Inflammatory macrophage treated with lipopolysaccharide for 4 hours (primary cell): ENCODE results near the gene RADIL.

Source experiments
- DNase-seq: peaks from one replicate; pipeline ENCODE4 v3.0.0-alpha.2; 2020

Gene RADIL

DNA sequence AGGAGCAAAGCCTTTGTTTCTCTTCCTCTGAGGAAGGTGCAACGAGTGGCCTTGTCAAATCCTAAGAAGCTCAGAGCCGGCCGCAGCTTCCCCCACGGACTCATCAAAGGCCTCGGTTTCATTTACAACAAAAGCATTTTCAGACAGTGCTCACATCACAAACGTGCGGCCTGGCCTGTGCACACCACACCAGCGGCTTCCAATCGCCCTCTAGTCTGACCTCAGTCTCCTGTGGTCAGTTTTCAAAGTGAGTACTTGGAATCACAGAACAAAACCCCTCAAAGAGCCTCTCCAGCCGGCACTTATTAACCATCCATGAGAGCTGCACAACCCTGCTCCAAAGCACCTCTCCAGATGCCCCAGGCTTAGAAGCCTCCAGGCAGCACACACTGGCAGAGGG lies 3.3 kb downstream of the RADIL start:
- DNase-seq, result no peak

DNA sequence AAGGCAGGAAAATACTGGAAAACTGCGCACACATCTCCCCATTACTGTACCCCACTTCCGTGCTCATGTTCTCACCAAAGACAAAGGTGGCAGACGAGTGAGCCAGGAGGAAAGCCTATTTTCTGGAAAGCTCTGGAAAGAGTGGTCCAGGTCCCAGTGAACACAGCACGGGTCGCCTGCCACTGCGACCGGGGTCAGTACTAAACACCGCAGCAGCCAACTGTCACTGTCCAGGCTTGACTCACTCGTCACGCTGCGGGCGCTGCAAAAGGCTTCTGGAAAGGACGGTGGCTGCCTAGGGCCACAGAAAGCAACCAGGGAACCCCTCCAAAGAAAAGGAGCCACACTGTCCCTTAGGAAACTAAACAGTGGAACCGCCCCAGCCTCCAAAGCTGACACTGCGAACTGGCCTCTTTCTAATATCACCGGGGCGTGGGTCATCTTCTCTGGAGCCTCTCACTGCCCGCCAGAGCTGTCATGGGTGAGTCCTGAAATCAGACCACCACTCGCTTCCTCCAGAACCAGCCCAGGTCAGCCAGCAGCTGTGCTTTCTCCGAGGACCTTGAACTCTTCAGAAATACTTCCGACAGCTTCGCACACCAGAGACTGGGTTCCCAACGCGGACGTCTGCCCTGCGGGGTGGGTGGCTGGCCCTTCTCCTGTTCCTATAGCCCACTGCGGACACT lies 4.0 kb downstream of the RADIL start:
- no peak for DNase-seq

DNA sequence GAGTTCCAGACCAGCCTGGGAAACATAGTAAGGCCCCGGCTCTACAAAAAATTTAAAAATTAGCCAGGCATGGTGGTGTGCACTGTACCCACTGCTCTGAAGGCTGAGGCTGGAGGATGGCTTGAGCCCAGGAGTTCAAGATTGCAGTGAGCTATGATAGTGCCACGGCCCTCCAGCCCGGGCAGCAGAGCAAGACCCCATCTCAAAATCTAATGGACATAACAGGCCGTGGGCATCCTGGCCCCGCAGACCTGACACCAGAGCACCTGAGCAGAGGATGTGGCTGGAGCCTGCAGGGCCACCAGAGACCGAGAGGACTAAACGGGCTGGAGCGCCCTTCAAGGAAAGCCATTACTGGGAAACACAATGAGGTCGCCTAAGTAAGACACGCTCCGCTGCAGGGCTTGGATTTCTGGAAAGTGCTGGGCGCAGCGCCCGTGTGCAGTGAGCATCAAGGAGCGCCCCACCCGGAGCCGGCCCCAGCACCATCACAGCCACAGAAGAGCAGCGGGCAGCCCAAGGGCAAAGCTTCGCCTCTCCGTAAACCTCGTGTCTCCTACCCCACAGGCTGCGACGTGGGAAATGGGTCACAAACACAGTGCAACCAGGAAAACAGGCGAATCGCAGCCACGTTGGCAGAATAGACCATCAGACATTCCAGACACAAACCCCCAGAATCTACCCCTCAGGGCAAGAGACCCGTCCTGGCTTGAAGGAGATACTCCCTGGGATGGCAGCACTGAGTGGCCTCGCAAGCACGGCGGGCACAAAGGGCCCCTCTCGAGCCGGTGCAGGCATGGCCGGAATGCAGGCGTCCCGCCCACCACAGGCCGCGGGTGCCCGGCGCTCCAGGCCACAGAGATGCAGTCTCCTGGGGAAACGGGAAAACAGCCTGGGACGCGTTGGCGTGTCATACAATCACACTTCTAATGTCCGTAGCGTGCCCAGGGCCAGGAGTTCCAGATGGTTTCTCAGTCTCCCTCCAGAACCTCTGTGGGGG lies 4.9 kb downstream of the RADIL start:
- DNase-seq, result no peak

DNA sequence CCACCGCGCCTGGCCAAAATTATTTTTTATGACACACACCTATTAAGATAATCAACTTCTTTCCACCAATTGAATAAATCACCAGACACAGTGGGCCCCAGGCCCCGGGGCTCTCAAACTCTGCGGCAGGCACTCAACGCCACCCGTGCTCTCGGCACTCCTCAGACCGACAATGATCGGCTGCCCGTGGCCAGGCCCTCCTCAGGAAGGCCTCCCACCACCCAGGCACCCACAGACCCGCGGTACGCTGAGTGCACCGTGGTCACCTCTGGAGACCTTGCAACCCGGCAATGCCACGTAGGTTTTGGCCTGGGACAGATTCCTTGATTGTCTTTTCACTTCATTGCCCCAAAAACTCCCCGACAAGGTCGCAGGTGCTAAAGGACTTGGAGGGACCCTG lies 6.9 kb downstream of the RADIL start:
- DNase-seq, result no peak

DNA sequence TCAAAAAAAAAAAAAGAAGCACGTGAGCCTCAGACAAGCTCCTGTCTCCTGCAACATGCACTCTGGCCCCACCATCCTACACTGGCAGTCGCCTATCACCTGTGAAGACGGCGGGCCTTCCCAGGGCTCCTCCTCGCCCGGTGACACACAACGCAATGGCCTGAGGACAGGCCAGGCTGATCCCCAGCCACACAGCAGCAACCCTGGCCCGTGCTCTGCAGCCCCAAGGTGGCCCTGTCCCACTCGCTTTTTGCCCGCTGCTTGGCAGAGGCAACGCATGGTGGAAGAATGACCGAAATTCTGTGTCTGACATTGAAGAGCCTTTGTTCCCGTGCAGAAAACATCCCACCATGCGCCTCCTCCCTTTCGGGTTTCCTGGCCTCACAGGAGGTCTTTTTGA lies 8.1 kb downstream of the RADIL start:
- DNase-seq, result no peak

DNA sequence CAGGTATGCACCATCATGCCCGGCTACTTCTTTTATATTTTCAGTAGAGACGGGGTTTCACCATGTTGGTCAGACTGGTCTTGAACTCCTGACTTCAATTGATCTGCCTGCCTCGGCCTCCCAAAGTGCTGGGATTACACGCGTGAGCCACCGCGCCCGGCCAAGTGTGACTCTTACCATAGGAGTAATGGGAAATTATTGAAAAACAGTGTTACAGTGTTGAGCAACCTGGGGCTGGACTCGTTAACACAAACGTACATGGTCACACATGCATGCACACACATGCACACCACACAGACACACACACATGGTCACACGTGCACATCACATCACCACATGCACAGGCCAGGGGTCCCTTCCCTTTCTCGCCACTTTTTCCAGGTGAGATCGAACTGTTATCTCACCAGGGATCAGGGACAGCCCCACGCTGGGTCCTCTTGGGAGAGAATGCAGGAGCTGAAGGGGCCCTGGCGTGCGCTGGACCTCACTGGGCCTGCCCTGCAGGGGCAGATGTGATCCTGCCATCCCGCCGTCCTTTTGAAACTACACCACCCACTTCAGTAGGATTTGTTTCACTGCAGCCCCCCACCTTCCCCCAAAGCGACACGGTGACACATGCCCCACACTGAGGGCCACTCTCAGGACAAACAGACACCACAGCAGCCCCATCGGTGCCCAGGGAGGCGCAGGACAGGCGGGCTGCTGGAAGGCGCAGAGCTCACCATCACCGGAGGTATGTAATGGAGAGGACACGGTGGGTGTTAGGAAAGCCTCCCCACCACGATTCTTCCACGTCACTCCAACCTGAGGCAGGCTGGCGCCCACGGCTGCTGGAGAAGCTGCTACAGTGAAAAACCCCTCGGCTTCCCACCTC lies 10.2 kb downstream of the RADIL start:
- DNase-seq, result no peak

DNA sequence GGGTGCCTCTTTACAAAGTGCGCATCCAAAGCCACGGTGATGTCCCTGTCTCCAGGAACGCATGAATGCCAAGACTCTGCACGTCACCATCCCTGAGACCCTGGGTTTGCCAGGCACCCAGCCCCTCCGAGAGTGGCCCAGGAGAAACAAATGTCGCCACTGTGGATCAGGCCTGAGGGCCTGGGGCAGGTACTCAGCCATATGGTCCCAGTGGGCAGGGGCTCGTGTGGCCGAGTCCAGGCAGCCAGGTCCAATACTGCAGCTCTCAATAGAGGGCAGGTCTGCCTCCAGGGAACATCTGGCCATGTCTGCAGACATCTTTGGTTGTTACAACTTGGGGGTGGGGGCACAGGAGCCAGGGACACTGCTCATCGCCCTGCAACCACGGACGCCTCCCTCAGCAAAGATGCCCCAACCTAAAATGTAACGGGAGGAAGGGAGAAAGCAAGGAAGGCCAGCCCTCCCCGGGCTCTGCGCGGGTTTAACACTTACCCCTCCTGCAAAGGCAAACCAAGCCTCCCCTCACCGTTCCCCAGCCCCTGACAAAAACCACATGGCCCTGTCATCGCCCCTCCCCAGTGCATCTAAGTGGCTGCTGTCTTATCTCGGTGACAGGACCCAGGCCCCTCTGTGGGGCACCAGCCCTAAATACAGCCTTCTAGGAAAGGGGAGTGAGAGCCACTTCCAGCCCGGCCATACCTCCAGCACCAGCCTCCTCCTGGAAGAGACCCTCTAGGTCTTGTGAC lies 11.4 kb downstream of the RADIL start:
- no peak for DNase-seq

DNA sequence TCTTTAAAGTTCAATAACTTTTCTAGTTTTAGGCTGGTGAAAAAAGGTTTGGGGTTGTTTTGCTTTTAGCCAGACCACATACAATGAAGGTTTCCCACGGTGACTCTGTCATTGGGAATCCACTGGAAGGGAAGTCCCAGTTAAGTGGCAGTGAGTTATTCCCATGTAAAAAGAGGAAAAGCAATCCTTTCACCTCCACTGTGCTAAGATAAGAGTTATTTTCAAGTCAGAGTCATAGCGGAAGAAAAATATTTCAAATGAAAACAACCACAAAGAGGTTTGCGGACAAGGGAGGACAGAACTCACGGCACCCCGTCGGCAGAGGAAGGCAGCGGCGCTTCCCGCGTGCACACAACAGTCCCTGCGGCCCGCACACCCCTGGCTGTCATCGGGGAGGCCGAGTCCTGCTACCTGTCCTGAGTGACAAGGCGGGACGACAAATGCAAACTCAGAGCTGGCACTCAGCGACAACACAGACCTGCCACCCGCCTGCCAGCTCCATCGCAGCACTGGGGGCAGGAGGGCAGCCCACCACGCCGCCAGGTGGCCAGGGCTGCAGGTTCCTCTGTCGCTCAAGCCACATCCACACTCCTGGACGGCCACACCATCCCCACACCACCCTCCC lies 12.3 kb downstream of the RADIL start:
- no peak for DNase-seq

DNA sequence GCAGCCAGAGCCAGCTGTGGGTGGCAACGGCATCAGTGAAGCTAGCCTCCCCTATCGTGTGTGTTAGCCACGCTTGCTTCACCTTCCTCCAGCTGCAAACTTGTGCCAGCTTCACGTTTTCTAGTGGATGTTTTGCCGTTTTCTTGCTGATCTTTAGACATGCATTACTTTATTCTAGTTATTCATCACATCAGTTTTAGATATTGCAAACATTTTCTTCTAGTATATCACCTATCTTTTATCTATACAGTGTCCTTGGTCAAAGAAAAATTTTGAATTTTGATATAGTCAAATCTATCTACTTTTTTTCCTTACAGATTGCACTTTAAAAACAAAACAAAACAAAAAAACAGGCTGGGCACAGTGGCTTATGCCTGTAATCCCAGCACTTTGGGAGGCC lies 15.0 kb downstream of the RADIL start:
- no peak for DNase-seq

DNA sequence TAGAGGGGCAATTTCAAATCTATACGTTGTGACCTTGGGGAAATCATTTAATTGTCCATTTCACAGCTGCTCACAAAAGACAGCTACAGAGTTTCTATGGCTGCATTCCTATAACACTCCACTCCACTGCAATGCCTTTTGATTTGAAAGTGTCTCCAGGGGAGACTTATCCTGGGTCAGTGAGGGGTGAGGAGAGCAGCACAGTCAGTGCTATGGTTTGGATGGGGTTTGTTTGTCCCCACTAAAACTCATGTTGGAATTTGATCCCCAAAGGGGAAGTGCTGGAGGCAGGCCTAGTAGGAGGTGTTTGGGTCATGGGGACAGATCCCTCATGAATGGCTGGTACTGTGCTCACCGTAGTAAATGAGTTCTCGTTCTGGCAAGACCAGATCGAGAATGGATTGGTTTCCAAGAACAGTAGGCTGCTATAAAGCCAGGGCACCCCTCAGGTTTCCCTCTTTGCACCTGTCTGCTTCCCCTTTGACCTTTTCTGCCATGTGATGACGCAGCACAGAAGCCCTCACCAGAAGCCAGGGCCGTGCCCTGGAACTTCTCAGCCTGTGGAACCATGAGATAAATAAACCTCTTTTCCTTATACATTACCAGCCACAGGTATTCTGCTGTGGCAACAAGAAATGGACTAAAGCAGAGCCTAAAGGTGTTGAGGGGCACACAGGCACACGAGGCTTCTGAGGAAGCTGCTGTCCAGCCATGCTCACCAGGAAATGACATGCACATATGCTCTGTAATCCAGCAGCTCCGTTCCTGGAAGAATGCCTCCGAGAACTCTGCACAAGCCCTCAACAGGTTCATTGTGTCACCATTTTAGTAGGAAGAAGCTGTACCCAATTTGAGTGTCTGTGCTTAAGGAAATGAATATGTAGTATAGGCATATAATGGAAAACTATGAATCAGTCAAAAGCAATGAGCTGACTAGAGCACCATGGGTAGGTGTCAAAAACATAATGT lies 16.7 kb downstream of the RADIL start:
- no peak for DNase-seq

DNA sequence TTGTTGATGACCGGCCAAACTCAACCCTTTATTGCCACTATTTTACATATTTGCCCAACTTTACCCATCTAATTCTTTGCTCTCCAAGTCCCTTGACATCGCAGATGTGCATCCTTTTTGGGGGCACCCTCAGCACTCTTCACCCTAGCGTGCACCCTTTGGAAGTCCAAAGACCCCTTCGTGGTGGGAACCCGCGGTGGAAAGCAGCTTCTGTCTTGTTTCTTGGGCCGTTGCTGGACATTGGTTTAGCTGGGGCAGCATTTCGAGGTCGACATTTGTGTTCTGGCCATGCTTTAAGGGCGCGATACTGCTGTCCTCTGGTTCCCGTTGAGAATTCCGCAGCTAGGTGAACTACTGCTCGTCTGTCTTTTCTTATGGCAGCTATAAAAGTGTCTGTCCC lies 21.4 kb downstream of the RADIL start:
- no peak for DNase-seq

DNA sequence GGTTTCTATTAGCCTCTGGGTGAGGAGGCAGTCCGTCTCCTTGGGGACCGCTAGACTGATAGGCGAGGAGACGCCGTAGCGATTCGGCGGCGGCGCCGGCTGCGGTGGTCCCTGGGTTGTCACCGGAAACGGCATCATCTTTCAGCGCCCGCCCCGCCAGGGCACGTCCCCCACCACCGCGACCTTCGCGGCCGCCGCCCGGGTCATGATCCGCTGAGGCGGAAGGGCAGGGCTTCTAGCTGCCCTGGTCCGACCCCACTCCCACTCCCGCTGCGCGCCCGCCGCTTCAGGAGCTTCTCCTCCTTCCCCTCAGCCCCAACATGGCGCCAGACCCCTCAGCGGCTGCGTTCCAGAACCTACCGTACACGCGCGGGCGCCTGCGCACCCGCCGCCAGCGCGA lies 21.8 kb downstream of the RADIL start, which contains the start of gene PAPOLB:
PAPOLB (minus strand) TSS at position 358 of the 400 bp plus-strand sequence; CDS start at position 138, 220 bp downstream.
- DNase-seq, result no peak

DNA sequence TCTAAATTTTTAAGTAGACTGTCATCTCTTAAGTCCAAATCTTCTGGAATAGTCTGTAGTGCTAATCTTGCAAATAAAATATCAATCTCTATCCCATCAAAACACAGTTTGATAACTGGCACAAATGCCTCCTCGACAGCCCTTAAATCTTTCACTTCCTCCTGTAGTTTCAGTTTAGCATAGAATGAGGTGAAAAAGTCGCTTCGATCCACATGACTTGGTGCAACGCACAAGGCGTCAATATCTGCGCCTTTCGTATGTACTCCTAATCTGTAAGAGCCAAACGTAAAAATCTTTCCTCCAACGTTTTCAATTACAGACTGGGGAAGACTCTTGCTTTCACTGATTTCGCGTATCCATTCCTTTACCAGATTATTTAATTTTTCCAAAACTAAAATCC lies 22.3 kb downstream of the RADIL start:
- no peak for DNase-seq

DNA sequence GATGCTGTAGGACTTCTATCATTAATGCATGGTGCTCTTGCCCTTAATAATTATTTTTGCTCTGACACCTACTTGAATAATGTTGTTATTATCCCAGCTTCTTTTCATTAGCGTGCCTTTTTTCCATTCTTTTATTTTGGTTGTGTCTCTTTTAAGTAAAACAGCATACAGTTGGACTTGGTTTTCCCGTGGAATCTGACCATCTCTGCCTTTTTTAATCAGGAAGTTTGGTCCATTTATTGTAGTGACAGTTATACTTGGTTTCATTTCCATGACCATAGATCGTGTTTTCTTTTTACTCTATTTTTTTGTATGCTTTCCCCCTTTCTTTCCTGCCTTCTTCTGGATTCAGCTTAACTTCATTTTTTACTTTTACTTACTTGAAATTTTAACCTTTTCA lies 26.3 kb downstream of the RADIL start:
- DNase-seq, result no peak

DNA sequence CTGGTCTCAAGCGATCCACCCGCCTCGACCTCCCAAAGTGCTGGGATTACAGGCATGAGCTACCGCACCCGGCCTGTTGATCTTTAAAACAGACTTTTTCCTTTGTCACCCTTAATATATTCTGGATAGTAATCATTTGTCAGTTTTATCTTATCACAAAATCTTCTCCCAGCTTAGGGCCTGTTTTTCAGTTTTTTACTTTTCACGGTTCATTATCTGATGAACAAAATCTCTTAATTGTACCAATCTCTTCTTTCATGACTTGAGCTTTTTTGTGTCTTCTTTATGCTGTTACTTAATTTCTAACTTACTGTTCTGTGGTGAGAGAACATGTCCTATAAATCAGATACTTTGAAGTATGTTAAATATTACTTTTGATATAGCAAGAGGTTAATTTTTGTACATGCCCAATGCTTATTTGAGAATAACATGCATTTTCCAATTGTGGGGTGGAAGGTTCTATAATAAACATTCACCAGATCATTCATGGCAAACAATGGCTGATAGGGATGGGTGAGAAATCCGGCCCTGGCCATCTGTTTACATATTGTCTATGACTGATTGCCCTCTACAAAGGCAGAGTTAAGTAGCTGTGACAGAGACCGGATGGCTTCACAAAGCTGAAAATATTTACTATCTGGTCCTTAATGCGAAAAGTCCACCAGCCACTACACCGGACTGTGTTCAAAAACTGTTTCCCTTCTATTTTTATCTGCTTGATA lies 27.0 kb downstream of the RADIL start:
- DNase-seq, result no peak

DNA sequence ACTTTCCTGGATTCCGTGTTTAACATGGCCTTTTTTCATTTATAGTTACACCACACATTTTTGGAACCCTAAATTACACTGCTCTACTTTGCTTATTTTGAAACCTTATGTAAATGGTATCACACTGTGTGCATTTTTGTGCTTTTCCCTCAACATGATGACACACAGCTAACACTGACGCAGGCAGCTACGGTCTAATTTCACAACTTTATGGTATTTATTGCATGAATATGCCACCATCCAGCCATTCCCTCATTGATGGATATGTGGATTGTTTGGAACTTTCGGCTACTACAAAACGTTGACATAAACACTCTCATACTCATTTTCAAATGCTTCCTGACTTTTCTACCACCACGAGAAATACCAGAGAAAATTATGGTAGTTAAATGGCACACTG lies 28.6 kb downstream of the RADIL start:
- no peak for DNase-seq

DNA sequence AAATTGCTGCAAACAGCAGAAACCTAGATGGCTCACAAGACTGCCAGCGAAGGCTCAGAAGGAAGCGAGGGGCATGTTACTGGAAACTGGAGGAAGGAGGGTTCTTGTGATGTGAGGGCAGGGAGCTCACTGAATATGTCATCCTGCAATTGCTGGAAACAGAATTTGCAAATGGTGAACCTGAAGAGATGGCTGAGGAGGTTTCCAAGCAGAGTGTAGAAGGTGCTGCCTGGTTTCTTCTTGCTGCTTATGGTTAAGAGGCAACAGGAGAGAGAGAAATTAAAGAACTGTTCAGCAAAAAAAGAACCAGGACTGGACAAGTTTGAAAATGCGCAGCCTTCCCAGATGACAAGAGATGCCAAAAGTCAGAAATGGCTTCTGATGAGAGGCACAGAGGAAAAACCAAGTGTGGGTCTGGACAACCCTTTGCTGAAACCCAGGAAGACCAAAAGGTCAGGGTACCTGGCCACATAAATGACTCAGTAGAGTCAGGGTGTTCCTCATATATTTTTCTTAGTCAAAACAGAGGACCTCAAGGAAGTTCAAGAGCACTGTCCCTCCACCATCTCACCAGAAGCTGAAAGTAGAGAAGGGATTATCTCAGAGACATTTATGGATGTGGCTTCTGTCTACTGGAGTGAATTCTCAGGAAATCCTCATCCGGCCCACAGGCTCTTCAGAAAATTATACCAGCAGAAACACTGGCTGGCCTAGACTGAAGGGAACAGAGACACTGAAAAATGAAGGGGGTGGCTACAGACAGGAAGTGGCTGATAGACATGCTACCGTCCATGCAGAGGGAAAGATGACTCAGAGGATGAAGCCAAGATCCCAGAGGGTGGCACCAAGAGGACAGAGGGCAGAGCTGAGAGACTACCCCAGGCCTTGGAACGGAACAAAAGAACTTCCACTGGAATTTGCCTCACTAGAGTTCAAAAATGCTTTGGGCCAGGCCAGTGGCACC lies 31.8 kb downstream of the RADIL start:
- no peak for DNase-seq

DNA sequence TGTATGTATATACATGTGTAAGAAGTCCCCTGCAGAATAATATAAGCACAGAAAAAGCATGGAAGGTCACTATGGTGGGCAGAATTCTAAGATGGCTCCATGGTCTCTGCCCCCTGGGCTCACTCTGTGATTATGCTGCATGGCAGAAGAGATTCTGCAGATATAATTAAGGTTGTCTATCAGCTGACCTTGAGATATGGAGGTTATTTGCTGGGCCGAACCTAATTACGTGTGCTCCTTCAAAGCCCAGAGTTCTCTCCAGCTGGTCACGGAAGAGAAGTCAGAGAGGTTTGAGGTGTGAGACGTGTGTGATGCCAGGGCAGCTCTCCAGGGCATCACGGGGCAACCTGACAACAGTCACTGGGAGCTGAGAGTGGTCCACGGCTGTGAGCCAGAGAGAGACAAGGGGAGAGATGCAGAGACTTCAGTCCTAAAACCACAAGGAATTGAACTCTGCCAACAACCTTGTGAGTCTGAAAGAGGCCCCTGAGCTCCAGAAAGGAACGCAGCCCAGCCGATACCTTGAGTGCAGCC lies 33.2 kb downstream of the RADIL start:
- DNase-seq, result no peak
